ENCODE results near the gene NUDT14. TPM values are rescaled to one million over a fixed set of nuclear protein-coding genes. Genes with fewer than 3 reads are reported as not detected.

The NUDT14 gene
- total and polyA plus RNA-seq, 12 donors = 15.1 to 33.9 (median 29.6) TPM

DNA sequence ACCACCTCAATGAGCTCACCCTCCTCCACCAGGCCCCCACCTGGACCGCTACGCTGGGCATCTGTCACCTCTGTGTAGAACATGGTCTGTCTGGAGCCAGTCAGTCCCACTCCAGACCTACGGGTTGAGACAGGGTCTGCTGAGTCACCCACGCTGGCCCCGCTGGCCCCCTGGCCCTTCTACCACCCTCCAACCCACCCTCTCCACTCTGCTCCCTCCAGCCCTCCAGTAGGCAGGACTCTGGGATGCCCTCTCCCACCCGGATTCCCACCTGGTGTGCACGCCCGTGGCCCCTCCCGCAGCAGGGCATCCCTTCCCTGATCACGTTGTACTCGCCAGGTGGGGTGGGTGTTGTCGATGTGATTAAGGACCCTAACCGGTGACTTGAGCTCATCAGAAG, 8.0 kb downstream of the NUDT14 start:
- Histone ChIP-seq H3K36me3 (no peaks in the 10 kb centered on the region), H3K9me3 (no peaks in the 10 kb centered on the region), H3K4me3 (no peak overlapping the region), H3K27me3 (peaks cover 0 to 28% (median 0%) of the 10 kb centered on the region in 7 donors), H3K27ac (no peak overlapping the region), H3K4me1 (peaks cover 18 to 38% (median 25%) of the 10 kb centered on the region in 9 donors)
- 92 to 95% methylated on average over 13 of the region's 13 CpGs for WGBS, 2 donors
- DNase-seq = no peak
- TF ChIP-seq, protein P1, sequence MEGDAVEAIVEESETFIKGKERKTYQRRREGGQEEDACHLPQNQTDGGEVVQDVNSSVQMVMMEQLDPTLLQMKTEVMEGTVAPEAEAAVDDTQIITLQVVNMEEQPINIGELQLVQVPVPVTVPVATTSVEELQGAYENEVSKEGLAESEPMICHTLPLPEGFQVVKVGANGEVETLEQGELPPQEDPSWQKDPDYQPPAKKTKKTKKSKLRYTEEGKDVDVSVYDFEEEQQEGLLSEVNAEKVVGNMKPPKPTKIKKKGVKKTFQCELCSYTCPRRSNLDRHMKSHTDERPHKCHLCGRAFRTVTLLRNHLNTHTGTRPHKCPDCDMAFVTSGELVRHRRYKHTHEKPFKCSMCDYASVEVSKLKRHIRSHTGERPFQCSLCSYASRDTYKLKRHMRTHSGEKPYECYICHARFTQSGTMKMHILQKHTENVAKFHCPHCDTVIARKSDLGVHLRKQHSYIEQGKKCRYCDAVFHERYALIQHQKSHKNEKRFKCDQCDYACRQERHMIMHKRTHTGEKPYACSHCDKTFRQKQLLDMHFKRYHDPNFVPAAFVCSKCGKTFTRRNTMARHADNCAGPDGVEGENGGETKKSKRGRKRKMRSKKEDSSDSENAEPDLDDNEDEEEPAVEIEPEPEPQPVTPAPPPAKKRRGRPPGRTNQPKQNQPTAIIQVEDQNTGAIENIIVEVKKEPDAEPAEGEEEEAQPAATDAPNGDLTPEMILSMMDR (IDR thresholded peaks at IDR 0.05) = no peak
- intact Hi-C loops (cut with DNase I) = loop anchor here in 1 of 10 donors (5.0 kb wide), 1 partner anchor 81 kb away; no protein-coding TSS in a partner anchor
- no peak for ATAC-seq

DNA sequence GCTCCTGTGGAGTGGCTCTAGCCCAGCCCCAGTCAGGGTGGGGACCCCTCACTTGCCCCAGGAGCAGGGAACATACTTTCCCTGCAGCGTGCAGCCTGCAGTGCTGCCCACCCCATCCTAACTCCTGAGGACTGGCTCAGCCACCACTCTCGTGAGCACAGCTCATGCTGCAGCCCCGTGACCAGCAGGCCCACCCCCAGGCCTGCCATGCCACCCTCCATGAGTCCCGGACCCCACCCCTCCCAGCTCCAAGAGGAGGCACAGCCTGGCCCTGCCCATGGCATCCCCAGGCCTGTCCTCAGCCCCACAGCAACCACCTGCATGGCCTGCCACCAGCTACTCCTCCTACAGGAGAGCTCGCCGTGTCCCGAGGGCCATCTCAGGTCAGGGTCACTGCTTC, 8.6 kb downstream of the NUDT14 start:
- no peak for DNase-seq
- Histone ChIP-seq H3K27me3 (peaks cover 0 to 33% (median 0%) of the 10 kb centered on the region in 7 donors), H3K36me3 (no peaks in the 10 kb centered on the region), H3K9me3 (no peaks in the 10 kb centered on the region), H3K4me3 (no peak overlapping the region), H3K27ac (no peak overlapping the region), H3K4me1 (peaks cover 18 to 41% (median 25%) of the 10 kb centered on the region in 9 donors)
- intact Hi-C loops (cut with DNase I) = loop anchor here in 1 of 10 donors (5.0 kb wide), 1 partner anchor 80 kb away; no protein-coding TSS in a partner anchor
- WGBS, 2 donors = 67 to 69% methylated on average over 7 of the region's 7 CpGs
- no peak for ATAC-seq
- TF ChIP-seq, protein P1 (IDR thresholded peaks at IDR 0.05) = no peak

DNA sequence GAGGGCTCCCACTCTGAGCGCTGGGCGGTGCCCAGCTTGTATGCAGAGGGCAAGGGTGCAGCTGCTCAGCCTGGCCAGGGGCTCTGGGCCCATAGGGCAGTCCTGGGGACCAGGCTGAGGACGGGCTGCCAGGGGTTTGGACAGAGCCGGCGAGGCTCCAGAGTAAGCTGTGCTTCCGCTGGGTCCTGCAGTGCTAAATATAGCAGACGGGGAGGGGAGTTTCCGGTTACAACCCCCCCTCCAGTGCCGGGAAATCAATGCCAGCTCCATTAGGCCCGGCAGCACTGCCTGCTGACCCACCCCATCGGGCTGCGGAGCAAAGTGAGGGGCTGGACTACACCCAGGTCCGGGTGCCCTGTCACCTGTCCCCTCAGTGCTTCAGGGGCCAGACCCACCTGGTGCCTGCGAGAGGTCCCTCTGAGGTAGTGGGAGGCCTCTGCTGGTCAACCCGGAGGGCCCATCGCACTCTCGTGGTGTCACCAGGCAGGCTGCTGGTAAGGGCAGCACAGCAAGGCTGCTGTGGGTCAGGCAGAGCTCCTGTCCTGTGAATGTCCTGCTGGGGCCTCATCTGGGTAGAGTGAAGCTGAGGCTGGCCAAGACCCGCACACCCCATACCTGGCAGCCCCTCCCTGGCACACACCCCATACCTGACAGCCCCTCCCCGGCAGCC, 10.0 kb downstream of the NUDT14 start:
- H3K36me3 ChIP-seq = no peaks in the 10 kb centered on the region
- H3K4me1 ChIP-seq = peaks cover 18 to 51% (median 36%) of the 10 kb centered on the region in 9 donors
- H3K27me3 ChIP-seq = peaks cover 0 to 45% (median 8%) of the 10 kb centered on the region in 7 donors
- H3K4me3 ChIP-seq = no peak overlapping the region
- intact Hi-C loops (cut with DNase I) = loop anchor here in 1 of 10 donors (5.0 kb wide), 1 partner anchor 79 kb away; no protein-coding TSS in a partner anchor
- TF ChIP-seq, protein P1 (IDR thresholded peaks at IDR 0.05) = no peak
- no peaks in the 10 kb centered on the region for H3K9me3 ChIP-seq
- DNase-seq = no peak
- peak overlapping the region in 9 of 10 donors; percentile 19 to 81 (median 61) for H3K27ac ChIP-seq
- WGBS, 2 donors = 25 to 28% methylated on average over 19 of the region's 19 CpGs
- ATAC-seq = peak in 6 of 8 donors; percentile 24 to 59 (median 46)

DNA sequence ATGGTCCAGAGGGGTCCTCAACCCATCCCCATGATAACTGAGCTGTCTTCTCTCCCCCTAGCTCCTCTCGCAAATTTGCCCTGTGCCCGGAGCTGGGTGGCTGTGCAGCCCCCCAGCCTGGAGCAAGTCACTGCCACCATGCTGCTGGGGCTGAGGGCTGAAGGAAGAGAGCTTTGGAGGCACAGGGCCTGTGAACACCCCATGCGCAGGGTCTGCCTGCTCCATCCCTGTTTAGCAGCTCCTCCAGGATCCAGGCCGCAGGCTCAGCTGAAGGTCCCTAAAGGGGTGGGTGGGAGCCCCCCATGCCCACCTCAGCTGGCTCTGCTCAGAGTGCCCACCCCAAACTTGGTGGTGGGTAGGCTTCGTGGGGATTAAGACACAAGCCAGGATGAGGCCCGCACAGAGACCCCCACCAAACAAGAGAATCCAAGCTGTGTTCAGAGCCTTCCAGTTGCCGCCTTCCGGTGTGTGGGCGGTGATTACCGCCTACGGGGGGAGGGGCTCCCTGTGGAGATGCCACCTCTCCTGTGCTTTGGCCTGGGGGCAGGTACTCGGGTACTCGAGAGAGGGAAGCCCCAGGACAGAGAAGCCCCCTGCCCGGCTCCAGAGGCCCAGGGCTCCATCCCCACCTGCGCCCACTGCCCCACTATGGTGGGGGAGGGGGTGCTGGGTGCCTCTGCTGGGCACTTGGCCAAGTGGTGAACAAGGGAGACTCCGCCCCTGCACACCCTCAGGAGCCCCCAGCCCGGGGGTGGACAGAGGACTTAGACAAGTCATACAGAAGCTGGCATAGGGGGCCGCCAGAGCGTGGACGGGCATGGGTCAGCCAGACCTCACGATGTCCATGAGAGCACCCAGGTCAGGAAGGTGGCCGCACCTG, 11.1 kb downstream of the NUDT14 start:
- H3K4me1 ChIP-seq = peaks cover 18 to 50% (median 46%) of the 10 kb centered on the region in 9 donors
- H3K36me3 ChIP-seq = no peaks in the 10 kb centered on the region
- no peaks in the 10 kb centered on the region for H3K9me3 ChIP-seq
- 85 to 86% methylated on average over 22 of the region's 22 CpGs for WGBS, 2 donors
- DNase-seq = no peak
- peak overlapping the region in 9 of 10 donors; percentile 46 to 82 (median 75) for H3K27ac ChIP-seq
- ATAC-seq = peak in 1 of 8 donors; percentile 2
- TF ChIP-seq, protein P1 (IDR thresholded peaks at IDR 0.05) = no peak
- intact Hi-C loops (cut with DNase I) = loop anchor here in 6 of 10 donors (5.0 to 10.0 kb wide), 3 partner anchors 32 to 78 kb away; no protein-coding TSS in a partner anchor
- no peak overlapping the region for H3K4me3 ChIP-seq
- peaks cover 0 to 47% (median 9%) of the 10 kb centered on the region in 7 donors for H3K27me3 ChIP-seq
